PC-9 (cell line): ENCODE results near the gene PDE7B.

ENCODE experiments used
- EZH2 ChIP-seq: fragments of 200-600 bp; sonication (generic); IDR thresholded peaks from 2 replicates; pipeline ENCODE4 v1.8.0; 2017; ENCODE audit warnings: antibody characterized with exemption, low read depth
- TF ChIP-seq, protein P1 (sequence below): fragments of 200-600 bp; sonication (generic); conservative IDR thresholded peaks from 2 replicates; pipeline ENCODE4 v1.6.1; 2017; ENCODE audit warnings: mixed run types, antibody characterized with exemption, mild to moderate bottlenecking, moderate library complexity

DNA sequence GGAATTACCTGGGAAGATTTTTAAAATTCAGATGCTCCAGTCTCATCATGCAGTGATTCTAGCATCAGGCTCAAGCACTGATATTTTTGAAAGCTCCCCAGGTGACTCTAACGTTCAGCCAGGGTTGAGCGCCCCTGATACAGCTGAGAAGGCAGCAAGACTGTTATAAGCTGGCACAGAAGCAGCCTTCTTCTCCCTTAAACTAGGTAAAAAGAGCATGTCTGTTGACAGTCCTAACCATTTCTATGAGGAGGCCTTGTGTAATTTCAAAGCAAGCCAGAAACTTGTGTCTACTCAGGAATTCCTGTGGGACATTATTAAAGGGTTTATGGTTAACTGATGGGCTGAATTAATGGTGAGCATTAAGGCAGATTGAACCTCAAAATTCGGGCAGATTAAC is 141.9 kb downstream of the PDE7B start:
- TF ChIP-seq, protein P1, sequence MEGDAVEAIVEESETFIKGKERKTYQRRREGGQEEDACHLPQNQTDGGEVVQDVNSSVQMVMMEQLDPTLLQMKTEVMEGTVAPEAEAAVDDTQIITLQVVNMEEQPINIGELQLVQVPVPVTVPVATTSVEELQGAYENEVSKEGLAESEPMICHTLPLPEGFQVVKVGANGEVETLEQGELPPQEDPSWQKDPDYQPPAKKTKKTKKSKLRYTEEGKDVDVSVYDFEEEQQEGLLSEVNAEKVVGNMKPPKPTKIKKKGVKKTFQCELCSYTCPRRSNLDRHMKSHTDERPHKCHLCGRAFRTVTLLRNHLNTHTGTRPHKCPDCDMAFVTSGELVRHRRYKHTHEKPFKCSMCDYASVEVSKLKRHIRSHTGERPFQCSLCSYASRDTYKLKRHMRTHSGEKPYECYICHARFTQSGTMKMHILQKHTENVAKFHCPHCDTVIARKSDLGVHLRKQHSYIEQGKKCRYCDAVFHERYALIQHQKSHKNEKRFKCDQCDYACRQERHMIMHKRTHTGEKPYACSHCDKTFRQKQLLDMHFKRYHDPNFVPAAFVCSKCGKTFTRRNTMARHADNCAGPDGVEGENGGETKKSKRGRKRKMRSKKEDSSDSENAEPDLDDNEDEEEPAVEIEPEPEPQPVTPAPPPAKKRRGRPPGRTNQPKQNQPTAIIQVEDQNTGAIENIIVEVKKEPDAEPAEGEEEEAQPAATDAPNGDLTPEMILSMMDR, result no peak
- no peak for TF ChIP-seq EZH2
